Forelimb muscle (tissue), 1 donor: ENCODE results near the gene PLEKHD1. TPM values are rescaled to one million over a fixed set of nuclear protein-coding genes. Genes with fewer than 3 reads are reported as not detected.

ENCODE experiments used
- DNase-seq: peaks from one replicate; pipeline ENCODE4 v3.0.0-alpha.2; 2013; ENCODE audit warnings: low read depth
- polyA plus RNA-seq: library from polyadenylated mRNA; unstranded; fragments of 120-200 nt; gene quantifications from one replicate; pipeline ENCODE4 v1.2.1, GENCODE V29; 2013; ENCODE audit not compliant: insufficient read length

Gene PLEKHD1
- polyA plus RNA-seq, 1 donor: 0.68 TPM

DNA sequence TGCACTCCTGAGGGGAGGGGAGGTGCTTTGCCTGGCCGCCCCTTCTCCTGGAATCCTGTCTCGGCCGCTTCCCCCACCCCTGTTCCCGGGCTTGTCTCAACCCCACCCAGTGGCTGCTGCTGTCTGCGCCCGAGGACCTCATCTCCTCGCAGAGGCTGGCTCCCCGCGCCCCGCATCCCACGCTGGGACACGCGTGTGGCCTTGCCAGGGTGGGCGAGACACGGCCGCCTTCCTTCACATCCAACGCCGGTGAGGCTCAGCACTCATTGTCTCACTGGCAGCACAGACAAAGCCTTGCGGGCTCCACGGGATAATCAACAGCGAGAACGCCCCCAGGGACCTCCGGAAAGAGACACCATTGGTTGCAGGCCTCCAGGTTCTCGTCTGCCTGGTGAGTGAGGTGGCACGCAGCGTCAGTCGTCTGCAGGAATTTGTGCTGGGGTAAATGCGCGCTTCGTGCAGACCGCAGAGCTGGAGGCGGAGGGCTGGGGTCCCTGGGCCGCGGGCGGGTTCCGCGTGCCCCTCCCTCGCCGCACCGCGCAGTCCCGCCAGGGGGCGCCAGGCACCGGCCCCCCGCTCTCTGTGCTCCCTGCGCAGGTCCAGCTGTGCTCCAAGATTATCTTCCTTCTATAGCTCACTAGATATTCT is 63.3 kb downstream of the PLEKHD1 start:
- no peak for DNase-seq

DNA sequence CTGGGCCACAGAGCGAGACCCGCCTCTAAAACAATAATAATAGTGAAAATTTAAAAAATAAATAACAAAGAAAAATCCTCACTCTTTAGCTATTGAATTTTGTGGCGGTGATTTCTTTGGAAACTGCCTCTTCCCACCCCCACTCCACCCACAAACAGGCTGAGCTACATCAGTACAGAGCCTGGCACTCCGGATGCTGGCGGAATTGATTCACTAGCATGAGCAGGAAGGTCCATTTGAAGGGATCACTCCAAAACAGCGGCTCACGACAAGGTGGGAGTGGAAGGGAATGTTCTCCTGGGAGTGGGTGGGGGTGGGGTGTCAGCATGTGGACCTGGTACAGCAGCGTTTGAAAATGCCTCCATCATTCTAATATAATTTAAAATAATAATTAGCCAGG is 64.0 kb downstream of the PLEKHD1 start:
- DNase-seq: no peak

DNA sequence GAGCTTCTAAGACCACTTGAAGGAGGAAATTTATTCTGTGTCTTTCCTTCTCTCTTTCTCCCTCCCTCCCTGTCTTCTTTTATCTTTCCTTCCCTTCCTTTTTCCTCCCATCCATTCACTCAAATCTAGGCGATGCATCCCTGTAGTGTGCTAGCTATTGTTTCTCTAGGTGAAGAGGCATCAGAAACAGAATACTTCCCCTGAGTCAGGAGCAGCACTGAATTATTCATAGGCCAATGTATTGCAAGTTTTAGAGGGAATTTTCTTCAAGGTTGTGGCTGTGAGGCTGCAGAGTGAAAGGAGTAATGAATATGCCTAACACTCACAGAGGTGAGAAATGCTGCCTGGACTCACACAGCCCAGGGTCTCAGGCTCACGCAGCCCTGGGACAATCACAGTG is 67.0 kb downstream of the PLEKHD1 start:
- DNase-seq: no peak

DNA sequence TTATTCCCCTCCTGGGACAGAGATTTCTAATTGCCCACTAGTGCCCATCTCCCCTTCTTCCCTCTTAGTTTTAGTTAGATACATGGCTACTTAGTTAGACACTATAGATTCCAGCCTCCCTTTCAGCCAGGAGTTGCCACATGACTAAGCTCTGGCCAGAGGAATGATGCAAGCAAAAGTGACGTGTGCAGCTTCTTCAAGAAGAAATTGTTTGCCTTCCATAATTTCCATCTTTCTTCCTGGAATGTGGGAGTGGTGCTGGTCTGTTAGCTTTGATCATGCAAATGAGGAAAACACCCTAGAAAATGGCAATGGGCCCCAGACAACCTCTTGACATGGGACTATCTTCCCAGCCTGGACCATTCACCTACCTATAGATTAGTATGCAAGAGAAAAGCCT is 68.7 kb downstream of the PLEKHD1 start:
- no peak for DNase-seq

DNA sequence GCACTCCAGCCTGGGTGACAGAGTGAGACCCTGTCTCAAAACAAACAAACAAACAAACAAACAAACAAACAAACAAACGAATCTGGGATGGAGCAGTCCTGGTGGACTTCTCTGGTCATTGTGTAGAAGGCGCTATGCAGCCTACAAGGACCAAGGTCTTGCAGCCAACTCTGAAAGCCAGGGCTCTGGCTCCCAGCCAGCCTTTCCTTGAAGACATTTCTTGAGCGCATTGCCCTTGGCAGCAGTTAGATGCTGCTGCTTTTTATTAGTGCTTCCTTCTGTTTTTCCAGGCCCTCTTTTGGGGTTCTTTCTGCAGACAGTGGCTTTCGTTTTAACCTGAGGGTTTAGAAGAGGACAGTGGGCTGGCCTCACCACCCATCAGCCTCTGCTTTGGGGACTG is 70.0 kb downstream of the PLEKHD1 start:
- no peak for DNase-seq

DNA sequence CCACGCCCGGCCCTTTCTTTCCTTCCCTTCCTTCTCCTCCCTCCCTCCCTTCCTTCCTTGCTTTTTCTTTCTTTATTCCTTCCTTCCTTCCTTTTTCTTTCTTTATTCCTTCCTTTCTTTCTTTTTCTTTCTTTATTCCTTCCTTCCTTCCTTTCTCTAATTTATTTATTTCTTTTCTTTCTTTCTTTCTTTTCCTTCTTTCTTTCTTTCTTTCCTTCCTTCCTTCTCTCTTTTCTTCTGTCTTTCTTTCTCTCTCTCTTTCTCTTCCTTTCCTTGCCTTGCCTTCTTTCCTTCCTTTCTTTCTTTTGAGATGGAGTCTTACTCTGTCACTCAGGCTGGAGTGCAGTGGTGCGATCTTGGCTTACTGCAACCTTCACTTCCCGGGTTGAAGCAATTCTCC is 74.2 kb downstream of the PLEKHD1 start:
- DNase-seq: no peak

DNA sequence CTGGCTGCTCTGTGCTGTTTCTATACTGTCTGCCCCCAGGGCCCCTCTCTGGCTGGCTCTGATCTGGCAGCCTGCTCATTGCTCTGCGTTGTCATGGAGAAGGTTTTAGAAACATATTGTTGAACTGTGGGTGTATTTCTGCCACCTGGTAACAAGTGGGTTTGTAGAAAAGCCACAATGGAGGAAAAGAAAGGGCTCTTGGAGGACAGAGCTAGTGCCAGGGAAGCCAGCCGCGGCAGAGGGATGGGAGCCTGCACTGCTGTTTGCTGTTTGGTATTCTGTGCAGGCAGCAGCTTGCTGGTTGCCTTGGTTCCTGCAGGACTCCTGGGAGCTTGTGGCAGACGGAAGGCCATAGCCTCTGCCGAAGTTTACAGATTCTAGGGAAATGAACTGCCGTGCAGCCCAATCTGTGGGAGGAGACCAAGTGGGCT is 75.1 kb downstream of the PLEKHD1 start:
- DNase-seq: no peak

DNA sequence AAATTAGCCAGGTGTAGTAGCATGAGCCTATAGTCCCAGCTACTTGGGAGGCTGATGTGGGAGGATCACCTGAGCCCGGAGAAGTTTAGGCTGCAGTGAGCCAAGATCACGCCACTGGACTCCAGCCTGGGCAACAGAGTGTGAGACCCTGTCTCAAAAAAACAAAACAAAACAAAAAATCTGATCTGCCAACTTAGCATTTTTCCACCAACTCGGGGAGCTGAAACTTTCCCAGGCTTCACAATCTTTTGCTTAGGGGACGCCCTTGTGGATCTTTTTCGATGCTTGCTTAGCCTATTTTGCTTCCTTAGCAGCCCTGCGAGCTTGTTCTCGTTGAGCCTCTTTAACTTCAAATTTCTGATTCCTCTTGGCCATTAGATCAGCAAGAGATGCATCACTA is 76.3 kb downstream of the PLEKHD1 start:
- no peak for DNase-seq

DNA sequence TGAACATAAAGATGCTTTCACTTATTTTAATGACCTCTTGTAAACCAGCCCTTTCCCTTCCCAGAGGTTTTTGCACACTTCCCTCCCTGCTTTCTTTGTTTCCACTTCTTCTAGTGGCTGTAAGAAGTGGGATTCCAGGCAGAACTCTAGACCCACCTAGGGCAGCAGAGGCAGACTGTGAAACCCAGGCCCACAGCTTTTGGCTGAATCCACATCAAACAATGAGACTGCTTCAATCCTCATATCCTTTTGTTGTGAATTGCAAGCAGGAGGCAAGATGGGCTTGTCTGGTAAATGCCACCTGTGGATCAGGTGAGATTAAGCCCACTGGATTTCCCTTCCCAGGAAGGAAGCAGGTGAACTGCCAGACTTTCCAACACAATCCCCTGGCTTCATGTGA is 77.4 kb downstream of the PLEKHD1 start:
- DNase-seq: no peak

DNA sequence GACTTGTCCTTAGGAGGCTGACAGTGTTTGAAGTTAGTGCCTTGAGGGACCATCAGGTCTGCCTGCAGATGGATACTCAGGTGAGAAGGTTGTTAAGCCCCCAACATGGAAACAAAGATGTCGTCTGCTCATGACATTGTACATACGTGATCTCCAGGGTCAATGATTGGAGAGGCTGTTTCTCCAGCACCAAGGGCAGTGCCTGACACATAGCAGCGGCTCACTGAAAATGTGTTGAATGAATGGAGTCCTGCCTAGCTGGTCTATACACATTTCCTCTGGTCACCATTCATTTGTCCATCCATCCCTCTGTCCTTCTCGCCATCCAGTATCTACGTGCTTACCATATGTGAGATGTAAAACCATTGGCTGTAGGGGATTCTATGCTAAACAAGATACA is 83.0 kb downstream of the PLEKHD1 start:
- DNase-seq: no peak

DNA sequence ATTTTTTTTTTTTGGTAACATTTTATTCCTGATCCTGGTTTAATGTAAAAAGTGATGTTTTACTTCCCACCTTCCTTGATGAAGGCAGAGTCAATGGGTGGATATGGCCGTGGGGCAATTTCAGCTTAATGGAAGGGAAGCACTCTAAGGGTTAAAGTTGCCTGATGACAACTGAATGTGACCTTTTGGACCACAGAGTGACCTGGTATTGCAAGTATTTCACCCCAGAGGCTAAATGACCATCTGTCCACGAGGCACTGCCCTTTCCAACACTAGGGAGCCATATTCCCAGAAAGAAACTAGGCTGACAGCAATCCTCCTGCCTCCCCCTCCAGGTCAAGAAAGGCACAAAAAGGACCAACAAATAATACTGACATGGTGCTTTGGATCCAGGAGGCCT is 85.3 kb downstream of the PLEKHD1 start:
- no peak for DNase-seq

DNA sequence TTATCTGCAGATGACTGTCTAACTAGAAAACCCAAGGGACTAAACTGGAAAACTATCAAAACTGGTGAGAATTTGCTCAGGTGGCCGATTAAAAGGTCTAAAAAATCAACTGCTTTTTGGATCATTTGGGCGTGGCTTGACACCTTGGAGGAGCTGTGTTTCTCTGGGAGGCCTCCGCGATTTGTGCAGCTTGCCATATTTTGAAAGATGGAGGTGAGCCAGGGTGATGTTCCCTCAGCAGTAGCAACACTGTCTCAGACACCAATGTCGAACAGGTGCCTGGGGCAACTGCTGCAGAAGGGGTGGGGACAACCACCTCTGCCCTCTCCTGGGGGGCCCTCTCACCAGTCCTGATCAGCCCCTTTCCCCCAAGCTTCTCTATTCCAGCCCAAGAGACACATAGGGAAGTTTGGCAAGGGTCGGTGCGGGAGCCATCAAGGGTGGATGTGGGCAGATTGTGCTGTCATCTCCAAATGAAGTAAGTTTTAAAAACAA is 86.4 kb downstream of the PLEKHD1 start:
- DNase-seq: no peak

DNA sequence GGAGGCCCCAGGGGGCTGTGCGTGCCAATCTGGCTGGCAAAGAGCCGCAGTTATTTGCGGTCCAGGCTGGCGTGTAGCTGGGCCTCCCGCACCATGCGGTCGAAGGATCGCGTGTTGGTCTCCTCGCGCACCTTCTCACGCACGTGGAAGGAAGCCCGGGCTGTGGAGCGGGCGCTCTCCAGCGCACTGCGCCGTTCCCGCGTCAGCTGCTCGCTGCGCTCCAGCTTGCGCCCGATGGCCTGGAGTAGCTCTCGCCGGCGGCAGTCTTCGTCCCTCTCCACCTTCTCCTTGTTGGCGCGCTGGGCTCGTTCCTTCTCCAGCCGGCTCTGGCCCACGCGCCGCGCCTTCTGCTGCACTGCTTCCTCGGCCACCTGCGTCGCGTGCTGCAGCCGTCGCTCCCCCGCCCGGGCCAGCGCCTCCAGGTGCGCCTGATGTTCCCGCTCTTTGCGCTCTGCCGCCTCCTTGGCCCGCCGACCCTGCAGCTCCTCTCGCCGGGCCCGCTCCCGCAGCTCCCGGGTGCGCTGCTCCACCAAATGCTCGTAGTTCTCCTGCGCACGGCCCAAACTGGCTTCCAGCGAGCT is 87.0 kb downstream of the PLEKHD1 start:
- DNase-seq: no peak

DNA sequence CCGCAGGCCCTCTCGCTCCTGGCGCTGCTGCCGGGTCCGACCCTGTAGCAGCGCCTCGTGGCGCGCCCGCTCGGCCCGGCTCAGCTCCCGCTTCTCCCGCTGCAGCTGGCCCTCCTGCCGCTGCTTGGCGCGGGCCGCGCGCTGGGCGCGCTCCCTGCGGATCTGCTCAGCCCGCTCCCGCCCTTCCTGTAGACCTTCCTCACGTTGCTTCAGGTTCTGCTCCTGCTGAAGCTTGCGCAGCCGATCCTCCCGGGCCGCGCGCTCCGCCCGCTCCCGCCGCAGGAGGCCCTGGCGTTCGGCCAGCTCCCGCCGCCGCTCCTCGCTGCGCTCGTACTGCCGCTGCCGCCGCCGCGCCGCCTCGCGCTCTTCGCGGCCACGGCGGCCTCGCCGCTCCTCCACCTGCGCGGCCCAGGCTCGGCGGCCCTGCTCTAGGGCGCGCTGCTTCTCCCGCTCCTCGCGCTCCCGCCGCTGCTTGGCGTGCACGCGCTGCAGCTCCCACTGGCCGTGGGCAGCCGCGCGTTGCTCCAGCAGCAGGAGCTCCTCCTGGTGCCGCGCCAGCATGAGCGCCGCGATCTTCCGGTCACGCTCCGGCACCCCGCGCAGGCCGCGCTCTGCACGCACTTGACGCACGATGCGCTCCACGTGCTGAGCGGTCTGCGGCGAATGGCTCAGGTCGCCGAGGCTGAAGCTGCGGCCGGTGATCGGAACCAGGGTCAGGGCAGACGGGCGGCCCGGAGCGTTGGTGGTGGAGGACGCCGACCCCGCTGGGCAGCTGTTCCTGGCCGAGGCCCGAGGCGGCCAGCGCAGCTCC is 87.7 kb downstream of the PLEKHD1 start:
- DNase-seq: no peak

DNA sequence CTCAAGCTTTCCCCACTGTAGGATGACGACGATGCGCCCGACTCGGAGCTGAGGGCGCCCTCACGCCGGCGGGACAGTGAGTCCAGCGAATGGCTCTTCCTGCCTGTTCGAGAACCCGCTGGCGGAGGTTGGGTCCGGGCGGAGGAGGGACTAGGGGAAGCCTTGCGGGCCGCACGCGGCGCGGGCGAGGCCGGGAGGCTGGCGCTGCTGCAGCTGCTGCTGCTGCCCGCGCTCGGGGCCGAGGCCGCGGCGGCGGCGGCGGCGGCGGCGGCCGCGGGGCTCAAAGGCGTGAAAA is 88.3 kb downstream of the PLEKHD1 start:
- no peak for DNase-seq

DNA sequence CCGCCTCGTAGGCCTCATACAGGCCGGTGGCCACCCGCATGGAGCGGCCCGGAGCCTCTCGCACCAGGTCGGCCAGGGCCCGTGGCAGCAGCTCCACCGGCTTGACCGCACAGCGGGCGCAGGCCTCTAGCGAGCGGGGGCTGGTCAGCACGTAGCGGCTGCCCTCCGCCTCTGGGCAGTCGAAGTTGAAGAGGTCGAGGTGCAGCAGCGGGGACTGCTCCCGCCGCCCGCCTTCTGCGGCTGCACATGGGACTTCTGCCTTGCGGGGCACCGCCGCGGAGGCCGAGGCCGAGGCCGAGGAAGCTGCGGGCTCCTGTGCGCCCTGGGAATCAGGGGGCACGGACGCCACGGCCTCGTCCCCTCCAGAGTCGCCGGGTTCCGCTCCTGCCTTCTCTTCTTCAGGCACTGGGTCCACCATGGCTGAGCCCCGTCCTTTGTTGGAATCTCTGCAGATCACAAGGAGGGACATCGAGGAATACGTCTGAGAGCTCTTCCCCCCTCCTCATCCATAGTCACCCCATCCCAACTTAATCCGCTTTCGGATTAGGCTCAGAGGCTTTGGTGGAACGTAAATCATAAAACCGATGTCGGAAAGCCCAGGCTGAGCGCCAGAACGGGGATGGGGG is 88.8 kb downstream of the PLEKHD1 start:
- no peak for DNase-seq

DNA sequence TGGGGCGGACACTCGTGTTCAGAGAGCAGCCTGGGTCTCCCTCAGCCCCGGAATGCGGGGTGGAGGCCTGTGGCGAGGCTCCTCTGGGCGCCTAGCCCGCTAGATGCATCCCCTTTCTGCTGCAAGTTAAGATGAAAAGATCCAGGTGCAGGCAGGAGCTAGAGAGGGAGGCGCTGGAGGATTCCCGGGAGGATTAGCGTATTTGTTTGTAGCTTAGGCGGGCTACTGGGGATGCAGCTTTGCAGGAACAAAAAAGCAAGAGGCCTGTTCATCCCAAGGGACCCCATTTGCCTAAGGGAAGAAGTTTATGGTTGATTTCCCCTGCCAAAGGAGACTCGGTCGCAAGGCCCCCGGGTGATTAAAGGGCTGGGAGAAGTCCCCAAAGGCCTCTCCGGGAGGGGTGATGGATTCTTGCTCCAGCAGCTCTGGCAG is 89.3 kb downstream of the PLEKHD1 start:
- DNase-seq: no peak

DNA sequence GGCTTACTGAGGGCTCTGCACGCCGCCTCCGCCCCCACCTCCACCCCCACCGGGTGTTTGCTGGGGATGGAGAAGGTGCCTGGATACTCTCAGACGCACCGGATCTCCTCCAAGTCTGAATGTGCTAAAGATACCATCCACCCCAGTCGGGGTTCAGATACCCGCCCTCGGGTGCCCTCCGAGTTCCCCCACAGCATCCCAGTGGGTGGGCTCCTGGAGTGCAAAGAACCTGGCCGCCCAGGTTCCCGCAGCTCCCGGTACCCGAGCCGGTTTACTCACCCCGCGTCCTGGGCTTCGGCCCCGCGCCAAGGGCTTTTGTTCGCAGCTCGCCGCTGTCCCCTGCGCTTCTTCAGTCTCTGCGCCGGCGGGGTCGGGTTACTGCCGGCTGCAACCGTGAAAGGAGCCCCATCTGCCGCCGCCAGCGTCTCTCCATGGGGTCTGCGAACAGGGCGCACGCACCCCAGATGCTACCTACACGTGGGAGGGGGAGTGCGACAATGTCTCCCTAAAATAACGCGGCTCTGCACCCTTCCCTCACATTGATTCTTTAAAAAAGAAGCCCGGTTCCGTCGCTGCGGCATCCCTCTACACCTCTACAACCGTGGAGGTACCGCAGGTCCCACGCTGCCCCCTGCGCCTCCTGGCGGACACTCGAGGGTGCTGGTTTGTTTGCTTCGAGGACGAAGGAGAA is 89.9 kb downstream of the PLEKHD1 start, which contains the start of gene CCDC177:
TSS of gene CCDC177 (minus strand) at position 609 of the 691 bp plus-strand sequence. CDS start 1,249 bp downstream, outside the sequence.
- no peak for DNase-seq

DNA sequence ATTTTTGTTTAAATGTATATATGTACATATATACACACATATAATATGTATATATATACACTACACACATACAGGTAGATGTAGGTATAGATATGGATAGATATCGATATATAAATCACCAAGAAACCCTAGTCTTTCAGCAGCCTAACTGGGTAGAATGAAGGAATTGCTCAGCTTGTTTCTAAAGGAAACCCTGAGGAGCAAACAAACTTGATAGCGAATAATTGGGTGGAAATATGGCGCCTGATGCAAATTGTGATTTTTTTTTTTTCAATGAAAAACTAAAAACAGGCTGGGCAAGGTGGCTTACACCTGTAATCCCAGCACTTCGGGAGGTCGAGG is 90.4 kb downstream of the PLEKHD1 start:
- DNase-seq: no peak

DNA sequence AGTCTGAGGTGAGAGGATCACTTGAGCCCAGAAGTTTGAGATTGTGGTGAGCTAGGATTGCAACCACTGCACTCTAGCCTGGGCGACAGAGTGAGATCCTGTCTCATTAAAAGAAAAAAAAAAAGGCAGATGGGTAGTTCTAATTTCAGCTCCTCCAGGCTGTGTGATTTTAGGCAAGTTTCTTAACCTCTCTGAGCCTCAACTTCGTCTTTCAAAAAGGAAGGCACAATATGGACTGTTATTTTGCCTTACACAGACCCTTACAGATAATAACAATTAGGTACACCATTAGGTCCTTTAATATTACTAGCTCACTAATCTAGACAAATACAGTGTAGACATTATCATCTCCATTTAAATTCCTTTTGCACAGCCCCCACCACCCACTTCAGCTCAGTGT is 94.9 kb downstream of the PLEKHD1 start:
- DNase-seq: no peak

DNA sequence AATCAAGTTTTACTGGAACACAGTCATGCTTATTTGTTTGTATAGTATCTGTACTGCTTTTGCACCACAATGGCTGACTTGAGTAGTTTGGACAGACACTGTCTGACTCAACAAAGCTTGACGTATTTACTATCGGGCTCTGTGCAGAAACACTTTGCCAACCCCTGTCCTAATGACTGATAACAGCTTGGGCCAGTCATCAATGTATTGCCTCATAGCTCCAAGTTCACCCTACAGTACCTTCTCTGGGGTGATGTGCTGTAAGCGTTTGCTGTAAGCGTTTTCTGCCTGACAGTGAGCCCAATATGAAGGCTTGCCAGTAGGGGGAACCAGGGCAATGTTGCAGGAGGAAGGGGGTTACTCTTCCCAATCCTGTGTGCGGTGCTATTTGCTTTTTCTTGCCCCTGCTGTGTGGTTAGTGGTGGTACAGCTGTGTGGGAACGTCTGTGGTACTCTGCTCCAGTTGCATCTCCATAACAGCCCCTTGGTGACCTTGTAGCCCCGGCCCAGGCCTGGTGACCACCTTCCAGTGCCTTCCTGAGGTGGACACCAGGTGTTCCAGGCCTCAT is 95.6 kb downstream of the PLEKHD1 start:
- no peak for DNase-seq
